SK-N-SH (cell line): ENCODE measurements around the gene NR2F6. TPM values are rescaled to one million over a fixed set of nuclear protein-coding genes. Genes with fewer than 3 reads are reported as not detected.

Experiments used
- CTCF ChIA-PET: fragments of 300-600, 350-600 bp; formaldehyde crosslinking; extraction: SDS; loops from one replicate; lab custom pipeline; 2021; lab: Yijun Ruan, JAX
- POLR2A ChIA-PET: fragments of 350-600 bp; sonication (Branson Sonifier 250); formaldehyde crosslinking; extraction: SDS; loops from one replicate; lab custom pipeline; 2020; ENCODE audit warnings: antibody characterized with exemption, inconsistent platforms; lab: Yijun Ruan, JAX
- DNase-seq: peaks from one replicate; pipeline ENCODE4 v3.0.0; 2012
- H2AFZ ChIP-seq: fragments of 200-600 bp; sonication (generic); 2 replicates; pipeline ENCODE4 v1.8.1; 2016; ENCODE audit warnings: antibody characterized with exemption, mild to moderate bottlenecking, low read depth
- H3F3A ChIP-seq: fragments of 200-600 bp; sonication (generic); replicated peaks from 2 replicates; pipeline ENCODE3; 2016; ENCODE audit warnings: antibody characterized with exemption, mild to moderate bottlenecking; ENCODE audit not compliant: insufficient read depth
- H3K27ac ChIP-seq, 2 experiments: fragments of 200-500 bp in 1 of 2; fragments of 200-600 bp in 1 of 2; sonication (Bioruptor generic) in 1 of 2; sonication (generic), shearing (Covaris generic) in 1 of 2; 2 replicates each; pipeline versions ENCODE4 v1.5.1 to v1.6.1; 2014 to 2016; ENCODE audit warnings: low read depth in 2 of 2, inconsistent platforms in 1 of 2, low read length in 1 of 2, mild to moderate bottlenecking in 1 of 2, mixed read lengths in 1 of 2
- H3K27me3 ChIP-seq: fragments of 200-600 bp; sonication (generic), shearing (Covaris generic); 2 replicates; pipeline ENCODE4 v1.6.1; 2016; ENCODE audit warnings: mixed run types; ENCODE audit not compliant: insufficient read depth
- H3K36me3 ChIP-seq, 2 experiments: fragments of 200-500 bp in 1 of 2; fragments of 200-600 bp in 1 of 2; sonication (Bioruptor generic) in 1 of 2; sonication (generic) in 1 of 2; replicated peaks in 1 of 2; 2 replicates each; pipeline versions ENCODE3 to v1.5.1; 2014 to 2016; ENCODE audit warnings: low read length in 1 of 2, mild to moderate bottlenecking in 1 of 2; ENCODE audit not compliant: insufficient read depth in 2 of 2, control insufficient read depth in 1 of 2
- H3K4me1 ChIP-seq, 2 experiments: fragments of 200-500 bp in 1 of 2; fragments of 200-600 bp in 1 of 2; sonication (Bioruptor generic) in 1 of 2; sonication (generic), shearing (Covaris generic) in 1 of 2; 2 replicates each; pipeline versions ENCODE4 v1.5.1 to v1.6.1; 2014 to 2016; ENCODE audit warnings: low read depth in 1 of 2, low read length in 1 of 2, mixed run types in 1 of 2; ENCODE audit not compliant: insufficient read depth in 2 of 2, control insufficient read depth in 1 of 2
- H3K4me2 ChIP-seq: fragments of 200-600 bp; sonication (generic), shearing (Covaris generic); 2 replicates; pipeline ENCODE4 v1.6.1; 2017; ENCODE audit warnings: mixed run types
- H3K4me3 ChIP-seq, 2 experiments: fragments of 200-500 bp in 1 of 2; fragments of 200-600 bp in 1 of 2; sonication (Bioruptor generic) in 1 of 2; sonication (generic), shearing (Covaris generic) in 1 of 2; 2 replicates each; pipeline versions ENCODE4 v1.5.1 to v1.8.1; 2014 to 2016; ENCODE audit warnings: low read depth in 2 of 2, inconsistent platforms in 1 of 2, low read length in 1 of 2, mild to moderate bottlenecking in 1 of 2, mixed read lengths in 1 of 2, moderate library complexity in 1 of 2
- H3K79me2 ChIP-seq: fragments of 200-600 bp; sonication (generic); 2 replicates; pipeline ENCODE4 v1.8.1; 2017; ENCODE audit warnings: mild to moderate bottlenecking; ENCODE audit not compliant: insufficient read depth
- H3K9ac ChIP-seq: fragments of 200-600 bp; sonication (generic); 2 replicates; pipeline ENCODE4 v1.6.1; 2017; ENCODE audit warnings: mixed run types
- H3K9me2 ChIP-seq: fragments of 200-600 bp; sonication (generic); 2 replicates; pipeline ENCODE4 v1.6.1; 2017; ENCODE audit warnings: mixed run types
- H3K9me3 ChIP-seq: fragments of 200-600 bp; sonication (generic); 2 replicates; pipeline ENCODE4 v1.6.1; 2017; ENCODE audit warnings: mixed run types, mild to moderate bottlenecking, moderate library complexity
- H4K20me1 ChIP-seq: fragments of 200-600 bp; sonication (generic); 2 replicates; pipeline ENCODE4 v1.6.1; 2017; ENCODE audit warnings: mild to moderate bottlenecking, mixed run types; ENCODE audit not compliant: insufficient read depth
- ELF1 ChIP-seq: IDR thresholded peaks from 2 replicates; pipeline ENCODE4 v1.4.0; 2012
- EZH2phosphoT487 ChIP-seq: fragments of 200-600 bp; sonication (generic); IDR thresholded peaks from 2 replicates; pipeline ENCODE4 v1.6.1; 2017; ENCODE audit warnings: low read depth, mixed run types, mild to moderate bottlenecking, antibody characterized with exemption, moderate library complexity, borderline replicate concordance
- FOSL2 ChIP-seq: IDR thresholded peaks from 2 replicates; pipeline ENCODE4 v1.4.0; 2012; ENCODE audit warnings: low read depth, mild to moderate bottlenecking, moderate library complexity, borderline replicate concordance
- JUND ChIP-seq: IDR thresholded peaks from 2 replicates; pipeline ENCODE4 v1.4.0; 2012
- NRF1 ChIP-seq: IDR thresholded peaks from 2 replicates; pipeline ENCODE4 v1.6.1; 2012; ENCODE audit warnings: low read depth, mild to moderate bottlenecking, low read length
- RAD21 ChIP-seq: IDR thresholded peaks from 2 replicates; pipeline ENCODE4 v1.6.1; 2012; ENCODE audit warnings: mild to moderate bottlenecking, low read length
- SMC3 ChIP-seq: IDR thresholded peaks from 2 replicates; pipeline ENCODE4 v1.6.1; 2012; ENCODE audit warnings: low read depth, low read length, improper control_type of control experiment
- TCF12 ChIP-seq: IDR thresholded peaks from 2 replicates; pipeline ENCODE4 v1.4.0; 2012
- WGBS: methylation state at CpG from one replicate; pipeline ENCODE4 v1.1.6; 2017; ENCODE audit warnings: low lambda C conversion rate; 5-methylcytosine and 5-hydroxymethylcytosine counted together
- polyA plus RNA-seq, 3 experiments: library from polyadenylated mRNA; depleted of rRNA; stranded (reverse); fragments of >200 nt; gene quantifications; 2 replicates each; pipeline ENCODE4 v1.2.3, GENCODE V29; 2012
- TF ChIP-seq, protein P1 (sequence below): IDR thresholded peaks from 2 replicates; pipeline ENCODE4 v1.4.0; 2012; ENCODE audit warnings: low read depth
- TF ChIP-seq, protein P2 (sequence below): IDR thresholded peaks from 2 replicates; pipeline ENCODE4 v1.4.0; 2012; ENCODE audit warnings: low read depth, borderline replicate concordance
- TF ChIP-seq, protein P3 (sequence below): IDR thresholded peaks from 2 replicates; pipeline ENCODE4 v1.6.1; 2012; ENCODE audit warnings: mild to moderate bottlenecking, low read depth, low read length, moderate library complexity
- TF ChIP-seq, protein P4 (sequence below): fragments of 150-350 bp; IDR thresholded peaks from 2 replicates; pipeline ENCODE4 v1.6.1; 2016; ENCODE audit warnings: mild to moderate bottlenecking, low read depth, low read length
- TF ChIP-seq, protein P5 (sequence below): fragments of 200-600 bp; sonication (generic); IDR thresholded peaks from 2 replicates; pipeline ENCODE4 v1.6.1; 2017; ENCODE audit warnings: antibody characterized with exemption, mild to moderate bottlenecking, moderate library complexity
- TF ChIP-seq, protein P6 (sequence below): IDR thresholded peaks from 2 replicates; pipeline ENCODE4; 2012

Gene NR2F6
- polyA plus RNA-seq, 1 of the 3 experiments (the other 2 are of a cell fraction): 37.3 TPM

DNA sequence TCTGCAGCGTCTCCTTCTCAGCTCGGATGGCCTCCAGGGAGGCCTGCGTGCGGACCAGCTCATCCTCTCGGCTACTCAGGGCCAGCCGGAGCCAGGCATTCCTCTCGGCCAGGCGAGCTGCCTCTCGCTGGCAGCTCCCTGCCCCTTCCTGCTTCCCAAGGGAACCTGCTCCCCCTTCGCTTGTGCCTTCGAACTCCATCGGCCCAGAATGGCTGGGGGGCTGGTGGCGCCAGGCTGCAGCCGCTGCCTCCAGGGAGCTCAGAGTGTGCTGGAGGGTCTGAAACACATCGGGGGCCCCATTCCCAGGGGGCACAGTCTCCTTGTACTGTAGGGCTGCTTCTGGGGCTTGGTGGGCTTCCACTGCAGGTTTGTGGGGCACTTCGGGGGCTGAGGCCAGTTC, 16.8 kb upstream of the NR2F6 start (continued):
- TF ChIP-seq FOSL2 (no peak), ELF1 (no peak)

DNA sequence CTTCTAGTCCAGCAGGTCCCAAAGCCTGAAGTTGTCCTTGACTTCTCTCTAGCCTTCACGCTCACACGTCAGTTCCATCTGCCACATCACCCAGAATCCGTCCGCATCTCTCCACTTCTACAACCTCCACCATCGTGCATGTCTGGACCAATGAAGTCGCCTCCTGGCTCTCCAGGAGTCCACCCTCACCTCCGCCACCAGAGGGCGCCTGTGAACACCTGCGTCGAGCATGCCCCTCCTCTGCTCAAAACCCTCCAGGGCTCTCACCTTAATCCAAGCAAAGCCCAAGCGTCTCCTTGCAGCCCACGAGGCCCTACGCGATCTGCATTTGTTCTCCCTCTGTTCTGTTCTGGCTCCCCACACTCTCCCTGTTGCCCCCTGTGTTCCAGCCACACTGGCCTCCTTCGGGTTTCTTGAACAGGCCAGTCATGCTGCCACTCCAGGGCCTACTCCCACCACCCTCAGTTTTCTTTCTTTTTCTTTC, 15.2 kb upstream of the NR2F6 start:
- WGBS: 29% methylated on average over 15 of the region's 15 CpGs
- CTCF ChIA-PET: interaction anchor here (0.6 to 1.8 kb wide), 7 partner anchors 9 to 46 kb away, joined by 3 to 14 read pairs (median 5); partner anchors contain the start of genes ANKLE1 and USE1

DNA sequence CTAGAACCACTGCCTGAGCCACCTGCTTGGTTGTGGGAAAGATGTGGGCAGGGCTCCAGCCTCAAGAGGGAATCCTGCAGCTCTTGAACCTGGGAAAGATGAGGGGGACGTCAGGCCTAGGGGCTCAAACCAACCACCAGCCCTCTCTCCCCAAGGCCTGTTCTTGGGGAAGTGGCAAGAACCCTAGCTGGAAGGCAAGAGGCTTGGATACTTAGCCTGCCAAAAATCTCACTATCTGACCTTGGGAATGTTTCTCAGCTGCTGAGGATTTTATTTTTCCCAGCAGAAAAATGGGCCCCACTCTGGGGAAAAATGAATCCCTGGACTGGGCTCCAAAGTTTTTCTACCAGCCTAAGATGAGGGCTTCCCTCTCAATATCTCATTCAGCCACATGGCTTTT, 14.2 kb upstream of the NR2F6 start:
- H3K27me3 ChIP-seq: no peaks in the 10 kb centered on the region
- CTCF ChIA-PET: interaction anchor here (0.6 to 1.8 kb wide), 10 partner anchors 8 to 195 kb away, joined by 3 to 14 read pairs (median 4); partner anchors contain the start of genes ANKLE1 and USE1
- TF ChIP-seq TCF12 (no peak), EZH2phosphoT487 (no peak), NRF1 (no peak), JUND (no peak), SMC3 (no peak)
- TF ChIP-seq, protein P1, sequence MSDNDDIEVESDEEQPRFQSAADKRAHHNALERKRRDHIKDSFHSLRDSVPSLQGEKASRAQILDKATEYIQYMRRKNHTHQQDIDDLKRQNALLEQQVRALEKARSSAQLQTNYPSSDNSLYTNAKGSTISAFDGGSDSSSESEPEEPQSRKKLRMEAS: no peak
- TF ChIP-seq, protein P2, sequence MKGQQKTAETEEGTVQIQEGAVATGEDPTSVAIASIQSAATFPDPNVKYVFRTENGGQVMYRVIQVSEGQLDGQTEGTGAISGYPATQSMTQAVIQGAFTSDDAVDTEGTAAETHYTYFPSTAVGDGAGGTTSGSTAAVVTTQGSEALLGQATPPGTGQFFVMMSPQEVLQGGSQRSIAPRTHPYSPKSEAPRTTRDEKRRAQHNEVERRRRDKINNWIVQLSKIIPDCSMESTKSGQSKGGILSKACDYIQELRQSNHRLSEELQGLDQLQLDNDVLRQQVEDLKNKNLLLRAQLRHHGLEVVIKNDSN: no peak
- TF ChIP-seq, protein P3, sequence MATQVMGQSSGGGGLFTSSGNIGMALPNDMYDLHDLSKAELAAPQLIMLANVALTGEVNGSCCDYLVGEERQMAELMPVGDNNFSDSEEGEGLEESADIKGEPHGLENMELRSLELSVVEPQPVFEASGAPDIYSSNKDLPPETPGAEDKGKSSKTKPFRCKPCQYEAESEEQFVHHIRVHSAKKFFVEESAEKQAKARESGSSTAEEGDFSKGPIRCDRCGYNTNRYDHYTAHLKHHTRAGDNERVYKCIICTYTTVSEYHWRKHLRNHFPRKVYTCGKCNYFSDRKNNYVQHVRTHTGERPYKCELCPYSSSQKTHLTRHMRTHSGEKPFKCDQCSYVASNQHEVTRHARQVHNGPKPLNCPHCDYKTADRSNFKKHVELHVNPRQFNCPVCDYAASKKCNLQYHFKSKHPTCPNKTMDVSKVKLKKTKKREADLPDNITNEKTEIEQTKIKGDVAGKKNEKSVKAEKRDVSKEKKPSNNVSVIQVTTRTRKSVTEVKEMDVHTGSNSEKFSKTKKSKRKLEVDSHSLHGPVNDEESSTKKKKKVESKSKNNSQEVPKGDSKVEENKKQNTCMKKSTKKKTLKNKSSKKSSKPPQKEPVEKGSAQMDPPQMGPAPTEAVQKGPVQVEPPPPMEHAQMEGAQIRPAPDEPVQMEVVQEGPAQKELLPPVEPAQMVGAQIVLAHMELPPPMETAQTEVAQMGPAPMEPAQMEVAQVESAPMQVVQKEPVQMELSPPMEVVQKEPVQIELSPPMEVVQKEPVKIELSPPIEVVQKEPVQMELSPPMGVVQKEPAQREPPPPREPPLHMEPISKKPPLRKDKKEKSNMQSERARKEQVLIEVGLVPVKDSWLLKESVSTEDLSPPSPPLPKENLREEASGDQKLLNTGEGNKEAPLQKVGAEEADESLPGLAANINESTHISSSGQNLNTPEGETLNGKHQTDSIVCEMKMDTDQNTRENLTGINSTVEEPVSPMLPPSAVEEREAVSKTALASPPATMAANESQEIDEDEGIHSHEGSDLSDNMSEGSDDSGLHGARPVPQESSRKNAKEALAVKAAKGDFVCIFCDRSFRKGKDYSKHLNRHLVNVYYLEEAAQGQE: no peak
- TF ChIP-seq, protein P4, sequence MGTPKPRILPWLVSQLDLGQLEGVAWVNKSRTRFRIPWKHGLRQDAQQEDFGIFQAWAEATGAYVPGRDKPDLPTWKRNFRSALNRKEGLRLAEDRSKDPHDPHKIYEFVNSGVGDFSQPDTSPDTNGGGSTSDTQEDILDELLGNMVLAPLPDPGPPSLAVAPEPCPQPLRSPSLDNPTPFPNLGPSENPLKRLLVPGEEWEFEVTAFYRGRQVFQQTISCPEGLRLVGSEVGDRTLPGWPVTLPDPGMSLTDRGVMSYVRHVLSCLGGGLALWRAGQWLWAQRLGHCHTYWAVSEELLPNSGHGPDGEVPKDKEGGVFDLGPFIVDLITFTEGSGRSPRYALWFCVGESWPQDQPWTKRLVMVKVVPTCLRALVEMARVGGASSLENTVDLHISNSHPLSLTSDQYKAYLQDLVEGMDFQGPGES: no peak

More for the DNA sequence above, 15.2 kb upstream of the NR2F6 start:
- H3K4me2 ChIP-seq: no peak overlapping the region
- DNase-seq: peak; percentile 87
- H3K79me2 ChIP-seq: no peaks in the 10 kb centered on the region
- H3K4me1 ChIP-seq: no peaks in the 10 kb centered on the region
- H3K9me3 ChIP-seq: peaks cover 9% of the 10 kb centered on the region; the same call in 1 of the 2 replicates
- H2AFZ ChIP-seq: no peak overlapping the region
- H3K4me3 ChIP-seq: no peak overlapping the region
- H3K9me2 ChIP-seq: no peaks in the 10 kb centered on the region
- POLR2A ChIA-PET: interaction anchor here (2.2 kb wide), 1 partner anchor 46 kb away, joined by 4 read pairs; the partner anchor contains the start of gene USE1
- TF ChIP-seq, protein P5, sequence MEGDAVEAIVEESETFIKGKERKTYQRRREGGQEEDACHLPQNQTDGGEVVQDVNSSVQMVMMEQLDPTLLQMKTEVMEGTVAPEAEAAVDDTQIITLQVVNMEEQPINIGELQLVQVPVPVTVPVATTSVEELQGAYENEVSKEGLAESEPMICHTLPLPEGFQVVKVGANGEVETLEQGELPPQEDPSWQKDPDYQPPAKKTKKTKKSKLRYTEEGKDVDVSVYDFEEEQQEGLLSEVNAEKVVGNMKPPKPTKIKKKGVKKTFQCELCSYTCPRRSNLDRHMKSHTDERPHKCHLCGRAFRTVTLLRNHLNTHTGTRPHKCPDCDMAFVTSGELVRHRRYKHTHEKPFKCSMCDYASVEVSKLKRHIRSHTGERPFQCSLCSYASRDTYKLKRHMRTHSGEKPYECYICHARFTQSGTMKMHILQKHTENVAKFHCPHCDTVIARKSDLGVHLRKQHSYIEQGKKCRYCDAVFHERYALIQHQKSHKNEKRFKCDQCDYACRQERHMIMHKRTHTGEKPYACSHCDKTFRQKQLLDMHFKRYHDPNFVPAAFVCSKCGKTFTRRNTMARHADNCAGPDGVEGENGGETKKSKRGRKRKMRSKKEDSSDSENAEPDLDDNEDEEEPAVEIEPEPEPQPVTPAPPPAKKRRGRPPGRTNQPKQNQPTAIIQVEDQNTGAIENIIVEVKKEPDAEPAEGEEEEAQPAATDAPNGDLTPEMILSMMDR: peak; percentile 71
- TF ChIP-seq RAD21 (peak; percentile 41), SMC3 (peak; percentile 47; the same call in 1 of the 2 replicates)
- TF ChIP-seq, protein P6, sequence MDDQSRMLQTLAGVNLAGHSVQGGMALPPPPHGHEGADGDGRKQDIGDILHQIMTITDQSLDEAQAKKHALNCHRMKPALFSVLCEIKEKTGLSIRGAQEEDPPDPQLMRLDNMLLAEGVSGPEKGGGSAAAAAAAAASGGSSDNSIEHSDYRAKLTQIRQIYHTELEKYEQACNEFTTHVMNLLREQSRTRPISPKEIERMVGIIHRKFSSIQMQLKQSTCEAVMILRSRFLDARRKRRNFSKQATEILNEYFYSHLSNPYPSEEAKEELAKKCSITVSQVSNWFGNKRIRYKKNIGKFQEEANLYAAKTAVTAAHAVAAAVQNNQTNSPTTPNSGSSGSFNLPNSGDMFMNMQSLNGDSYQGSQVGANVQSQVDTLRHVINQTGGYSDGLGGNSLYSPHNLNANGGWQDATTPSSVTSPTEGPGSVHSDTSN: no peak
- no peaks in the 10 kb centered on the region for H4K20me1 ChIP-seq
- H3K27me3 ChIP-seq: no peaks in the 10 kb centered on the region
- H3K36me3 ChIP-seq: no peaks in the 10 kb centered on the region
- H3F3A ChIP-seq: peaks cover under 1% of the 10 kb centered on the region
- H3K27ac ChIP-seq: no peak overlapping the region
- no peak overlapping the region for H3K9ac ChIP-seq

More for the DNA sequence above, 14.2 kb upstream of the NR2F6 start:
- Histone ChIP-seq H4K20me1 (no peaks in the 10 kb centered on the region), H3K36me3 (no peaks in the 10 kb centered on the region), H3K9ac (no peak overlapping the region), H3F3A (no peaks in the 10 kb centered on the region), H3K9me3 (peaks cover 9% of the 10 kb centered on the region; the same call in 1 of the 2 replicates), H3K4me3 (no peak overlapping the region), H2AFZ (no peak overlapping the region), H3K4me2 (no peak overlapping the region), H3K27ac (no peak overlapping the region), H3K4me1 (no peaks in the 10 kb centered on the region), H3K79me2 (no peaks in the 10 kb centered on the region), H3K9me2 (no peaks in the 10 kb centered on the region)
- WGBS: 20% methylated on average over 1 of the region's 1 CpG
- POLR2A ChIA-PET: interaction anchor here (1.8 to 2.2 kb wide), 2 partner anchors 34 to 45 kb away, joined by 4 read pairs; partner anchors contain the start of genes OCEL1 and USE1
- no peak for DNase-seq
